Hematopoietic multipotent progenitor cell treated with erythropoietin and hydrocortisone succinate and interleukin-3 and kit ligand, for 8 days (in vitro differentiated cells): ENCODE measurements around the gene BTG3.

Experiments used
- DNase-seq: peaks from one replicate; pipeline ENCODE4 v3.0.0-alpha.2; 2015

Gene BTG3, protein sequence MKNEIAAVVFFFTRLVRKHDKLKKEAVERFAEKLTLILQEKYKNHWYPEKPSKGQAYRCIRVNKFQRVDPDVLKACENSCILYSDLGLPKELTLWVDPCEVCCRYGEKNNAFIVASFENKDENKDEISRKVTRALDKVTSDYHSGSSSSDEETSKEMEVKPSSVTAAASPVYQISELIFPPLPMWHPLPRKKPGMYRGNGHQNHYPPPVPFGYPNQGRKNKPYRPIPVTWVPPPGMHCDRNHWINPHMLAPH

DNA sequence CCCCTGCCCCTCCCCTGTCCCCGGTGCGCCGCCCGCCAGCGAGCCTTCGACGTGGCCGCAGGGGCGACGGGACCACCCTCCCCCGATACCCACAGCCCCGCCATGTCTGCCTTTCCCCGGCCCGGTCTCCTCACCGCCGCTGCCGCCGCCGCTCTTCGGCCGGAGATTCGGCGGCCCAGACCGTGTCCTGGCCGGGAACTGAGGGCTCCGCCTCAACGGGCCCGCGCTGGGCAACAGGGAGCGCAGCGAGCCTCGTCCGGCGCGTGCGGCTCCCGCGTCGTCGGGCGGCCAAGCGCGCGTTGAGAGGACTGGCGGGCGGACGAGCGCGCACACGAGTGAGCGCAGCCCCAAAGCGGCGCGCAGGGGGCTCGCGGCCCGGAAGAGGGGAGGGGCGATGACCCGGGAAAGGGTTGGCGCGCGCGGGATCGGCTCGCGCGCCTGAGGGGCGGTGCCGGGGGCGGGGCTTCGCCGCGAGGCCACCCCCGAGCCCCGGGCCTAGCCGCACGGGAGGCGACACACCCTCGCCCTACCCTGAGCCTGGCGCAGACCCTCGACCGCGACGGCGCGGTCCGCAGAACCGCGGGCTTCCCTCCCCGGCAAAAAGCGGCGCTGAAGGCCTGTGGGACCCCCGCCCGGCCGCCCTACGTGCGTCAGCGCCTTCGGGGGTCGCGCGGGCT is at the start of gene BTG3:
BTG3 (minus strand) TSS at position 337 of the 677 bp plus-strand sequence. CDS start 3,757 bp downstream, outside the sequence.
- peak; percentile 87 for DNase-seq

DNA sequence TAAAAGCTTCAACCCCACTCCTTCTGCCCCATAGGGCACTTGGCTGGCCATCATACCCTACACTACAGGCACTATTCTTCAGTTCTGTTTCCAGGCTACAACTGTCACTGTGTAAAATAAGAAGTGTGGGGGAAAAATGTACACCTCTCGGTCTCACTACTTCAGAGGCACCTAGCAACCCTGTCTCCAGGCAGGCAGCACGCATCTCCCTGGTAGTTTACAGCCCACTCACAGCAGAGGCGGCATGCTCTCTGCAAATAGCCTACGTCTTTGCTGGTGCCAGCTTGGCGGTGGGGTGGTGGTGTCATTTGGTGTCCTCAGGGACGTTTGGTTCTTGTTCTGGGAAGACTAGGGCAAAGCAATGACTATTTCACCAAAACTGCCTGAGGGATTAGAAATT is 48.2 kb upstream of the BTG3 start:
- DNase-seq, result no peak

- no peak for DNase-seq
These were observed 47.8 kb upstream of the BTG3 start for GRCh38 chr21:17660452-17660851.

DNA sequence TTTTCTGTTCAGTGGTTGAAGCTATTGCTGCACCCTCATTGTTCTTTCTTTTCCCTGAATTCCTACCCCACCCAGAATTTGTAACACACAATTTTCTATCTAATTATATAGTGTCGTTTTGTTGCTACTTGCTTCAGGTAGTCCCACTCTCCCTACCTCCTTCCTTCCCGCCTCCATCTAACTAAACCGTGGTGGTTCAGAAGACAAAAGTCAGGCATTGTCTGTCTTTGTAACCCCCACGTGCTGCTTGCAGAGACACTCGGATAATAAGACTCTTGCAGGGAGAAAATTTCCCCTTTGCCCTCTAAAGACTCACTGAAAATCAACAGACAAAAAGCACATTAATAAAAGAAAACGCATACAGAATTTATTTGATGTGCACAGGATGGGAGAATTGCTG is 46.2 kb upstream of the BTG3 start:
- DNase-seq, result no peak

GRCh38 chr21:17651526-17651925 is 38.8 kb upstream of the BTG3 start:
- DNase-seq, result no peak

GRCh38 chr21:17650292-17650691 is 37.6 kb upstream of the BTG3 start:
- DNase-seq, result no peak

- DNase-seq, result no peak
These were observed 34.1 kb upstream of the BTG3 start for GRCh38 chr21:17646790-17647189.

GRCh38 chr21:17644186-17644585 is 31.5 kb upstream of the BTG3 start:
- no peak for DNase-seq

GRCh38 chr21:17640821-17641220 is 28.1 kb upstream of the BTG3 start:
- DNase-seq, result no peak

- no peak for DNase-seq
These were observed 24.0 kb upstream of the BTG3 start for GRCh38 chr21:17636711-17637110.

- DNase-seq, result no peak
These were observed 18.5 kb upstream of the BTG3 start for GRCh38 chr21:17631195-17631594.

DNA sequence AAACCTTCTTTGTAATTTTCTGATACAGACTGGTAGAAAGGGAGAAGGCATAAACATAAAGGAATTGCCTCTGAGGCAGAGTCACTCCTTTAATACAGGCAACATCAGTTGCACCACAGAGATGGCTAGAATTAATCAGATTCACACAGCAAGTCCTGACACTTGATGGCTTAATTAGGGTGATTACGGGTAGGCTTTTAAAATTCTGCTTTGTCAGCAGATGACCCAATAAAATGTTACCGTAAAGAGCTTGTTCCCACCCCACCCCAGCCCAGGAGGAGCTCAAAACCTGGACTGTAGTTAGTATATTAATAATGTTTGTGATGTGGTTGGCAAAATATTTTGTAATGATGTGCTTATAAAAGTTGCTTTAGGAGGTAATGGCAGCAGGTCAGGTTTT is 9.3 kb upstream of the BTG3 start:
- DNase-seq, result no peak

- no peak for DNase-seq
These were observed 4.1 kb upstream of the BTG3 start for GRCh38 chr21:17616831-17617230.

- peak; percentile 32 for DNase-seq
These were observed 558 bp upstream of the BTG3 start for GRCh38 chr21:17613242-17613676.

GRCh38 chr21:17612023-17612564 is 607 bp downstream of the BTG3 start:
- DNase-seq, result no peak

GRCh38 chr21:17611414-17612022 is 1.2 kb downstream of the BTG3 start:
- DNase-seq, result peak; percentile 90

GRCh38 chr21:17610911-17611310 is 1.8 kb downstream of the BTG3 start:
- DNase-seq, result peak; percentile 17

DNA sequence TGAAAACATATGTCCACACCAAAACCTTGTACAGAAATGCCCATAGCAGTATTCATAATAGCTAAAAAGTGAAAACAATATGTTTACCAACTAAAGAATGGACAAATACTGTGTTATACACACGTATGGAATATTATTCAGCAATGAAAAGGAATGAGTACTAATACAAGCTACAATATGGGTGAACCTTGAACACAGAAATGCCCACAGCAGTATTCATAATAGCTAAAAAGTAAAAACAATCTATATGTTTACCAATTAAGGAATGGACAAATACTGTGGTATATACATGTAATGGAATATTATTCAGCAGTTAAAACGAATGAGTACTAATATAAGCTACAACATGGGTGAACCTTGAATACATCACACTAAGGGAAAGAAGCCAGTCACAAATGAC is 3.0 kb downstream of the BTG3 start:
- DNase-seq, result no peak

DNA sequence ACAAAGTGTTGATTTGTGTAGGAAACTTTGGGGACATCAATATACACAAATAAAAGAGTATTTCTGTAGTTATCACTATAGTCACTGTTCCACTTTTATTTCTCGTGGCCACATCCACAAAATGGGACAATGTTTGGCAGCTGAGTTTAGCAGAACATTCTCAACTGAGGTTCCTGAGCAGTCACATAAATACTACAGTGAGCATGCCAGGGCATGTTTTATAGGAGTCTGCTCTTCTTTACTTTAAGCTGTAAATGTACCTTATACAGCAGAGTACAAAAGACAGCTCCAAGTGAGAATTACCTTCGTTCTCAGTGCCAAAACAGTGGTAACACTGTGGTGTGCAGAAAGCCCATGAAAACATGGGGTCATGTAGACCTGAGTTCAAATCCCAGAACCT is 5.0 kb downstream of the BTG3 start:
- DNase-seq, result no peak

DNA sequence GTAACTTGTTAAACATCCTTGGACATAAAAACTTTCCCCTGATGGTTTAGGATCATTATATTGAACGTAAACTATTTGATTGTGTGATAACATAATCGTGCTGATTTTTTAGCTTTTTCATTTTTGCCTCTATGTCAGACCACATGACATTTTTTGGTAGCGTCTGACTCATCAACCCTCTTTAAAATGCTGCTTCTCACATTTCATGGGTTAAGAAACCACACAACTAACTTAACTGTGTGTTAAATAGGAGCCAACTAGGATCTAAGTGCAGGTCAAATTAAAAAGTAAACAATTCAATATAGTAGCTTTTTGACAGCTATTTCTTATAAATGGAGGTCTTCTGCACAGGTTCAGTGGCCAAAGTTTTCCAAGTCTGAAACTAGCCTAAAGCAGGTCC is 9.8 kb downstream of the BTG3 start:
- no peak for DNase-seq

GRCh38 chr21:17598437-17598836 is 14.3 kb downstream of the BTG3 start:
- no peak for DNase-seq

- no peak for DNase-seq
These were observed 15.0 kb downstream of the BTG3 start for GRCh38 chr21:17597680-17598079.

- no peak for DNase-seq
These were observed 22.3 kb downstream of the BTG3 start for GRCh38 chr21:17590430-17590829.

- DNase-seq, result peak; percentile 61
These were observed 26.7 kb downstream of the BTG3 start for GRCh38 chr21:17585875-17586450.
